Raji (cell line): ENCODE results near the gene KCNA1.

Experiments
- POLR2A ChIP-seq: IDR thresholded peaks from 2 replicates; pipeline ENCODE4 v1.6.1; 2011; ENCODE audit warnings: low read depth, low read length, control low read depth; ENCODE audit not compliant: insufficient read depth

Gene KCNA1

GRCh38 chr12:4943938-4944284, 34.2 kb downstream of the KCNA1 start:
- TF ChIP-seq POLR2A: no peak

DNA sequence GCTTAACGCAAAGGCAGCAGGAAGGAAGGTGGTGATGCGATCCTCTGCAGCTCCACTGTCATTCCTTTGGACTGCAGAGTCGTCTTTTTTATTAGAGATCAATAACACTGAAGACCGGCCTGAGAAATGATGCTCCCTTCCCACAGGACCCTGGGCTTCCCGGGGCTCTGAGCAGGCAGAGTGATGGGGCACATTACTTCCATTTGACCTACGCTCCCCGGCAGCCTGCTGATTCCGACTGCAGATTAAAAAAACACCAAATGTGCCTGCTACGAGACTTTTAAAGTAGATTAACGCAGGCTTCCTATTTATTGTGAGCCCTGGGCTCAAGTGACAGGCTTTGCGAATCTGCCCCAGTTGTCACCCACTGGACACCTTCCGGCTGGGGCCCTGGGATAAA, 37.5 kb downstream of the KCNA1 start:
- no peak for TF ChIP-seq POLR2A

GRCh38 chr12:4951083-4951482, 41.4 kb downstream of the KCNA1 start:
- TF ChIP-seq POLR2A: no peak

GRCh38 chr12:4951601-4952000, 41.9 kb downstream of the KCNA1 start:
- TF ChIP-seq POLR2A: no peak

DNA sequence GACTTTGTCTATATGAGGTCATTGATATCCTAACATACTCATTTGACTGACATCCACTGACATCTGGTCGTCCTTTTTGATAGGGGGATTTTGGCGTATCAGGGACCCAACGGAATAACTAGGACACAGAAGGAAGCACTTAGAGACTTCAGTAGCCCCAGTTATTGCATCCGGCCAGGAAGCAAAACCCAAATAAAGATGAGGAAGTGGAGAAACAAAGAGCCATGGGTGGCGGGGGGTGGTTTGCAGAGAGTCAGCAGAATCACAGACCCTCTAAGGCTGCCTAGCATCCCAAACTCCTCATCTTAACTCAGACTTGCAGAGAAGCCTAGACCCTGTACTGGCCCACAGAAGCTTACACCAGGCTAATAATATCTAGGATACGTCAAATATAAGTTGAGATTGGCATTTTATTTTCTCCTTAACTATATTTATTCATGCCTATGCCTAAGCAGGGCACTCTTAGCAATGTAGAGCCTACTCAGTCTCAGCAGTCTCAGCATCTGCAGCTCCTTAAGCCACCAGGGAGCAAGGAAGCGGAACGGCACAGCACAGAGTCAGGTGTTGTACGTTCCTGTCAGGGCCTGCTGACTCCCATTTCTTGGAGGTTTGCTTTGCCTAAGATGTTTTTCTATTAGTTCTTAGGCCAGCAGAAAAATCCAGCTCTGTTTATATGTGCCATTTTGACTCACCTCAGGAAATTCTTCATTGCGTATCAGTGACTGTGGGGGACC, 45.1 kb downstream of the KCNA1 start:
- TF ChIP-seq POLR2A: no peak

- TF ChIP-seq POLR2A: no peak
Observed at GRCh38 chr12:4956054-4956453, 46.3 kb downstream of the KCNA1 start.

DNA sequence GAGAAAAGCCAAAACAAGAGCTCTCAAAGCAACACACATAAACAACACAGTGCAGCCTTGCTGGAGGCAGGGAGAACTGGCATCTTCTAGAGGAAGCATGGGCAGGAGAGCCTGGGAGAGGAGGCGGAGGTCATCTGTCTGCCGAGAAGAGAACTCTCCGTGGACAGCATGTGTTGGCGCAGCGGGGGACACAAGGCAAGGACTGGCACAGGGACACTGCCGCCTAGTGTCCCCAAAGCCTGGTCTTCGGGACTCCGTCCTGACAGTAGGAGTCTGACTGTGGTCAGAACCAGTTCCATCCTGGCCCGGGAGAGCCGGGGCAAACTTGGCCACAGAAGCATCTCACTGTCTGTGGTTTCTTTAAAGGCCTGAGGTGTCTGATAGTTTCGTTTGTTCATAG, 47.3 kb downstream of the KCNA1 start:
- TF ChIP-seq POLR2A: no peak

- TF ChIP-seq POLR2A: no peak
Observed at GRCh38 chr12:4957761-4958160, 48.1 kb downstream of the KCNA1 start.

GRCh38 chr12:4958697-4959375, 49.1 kb downstream of the KCNA1 start:
- TF ChIP-seq POLR2A: no peak

DNA sequence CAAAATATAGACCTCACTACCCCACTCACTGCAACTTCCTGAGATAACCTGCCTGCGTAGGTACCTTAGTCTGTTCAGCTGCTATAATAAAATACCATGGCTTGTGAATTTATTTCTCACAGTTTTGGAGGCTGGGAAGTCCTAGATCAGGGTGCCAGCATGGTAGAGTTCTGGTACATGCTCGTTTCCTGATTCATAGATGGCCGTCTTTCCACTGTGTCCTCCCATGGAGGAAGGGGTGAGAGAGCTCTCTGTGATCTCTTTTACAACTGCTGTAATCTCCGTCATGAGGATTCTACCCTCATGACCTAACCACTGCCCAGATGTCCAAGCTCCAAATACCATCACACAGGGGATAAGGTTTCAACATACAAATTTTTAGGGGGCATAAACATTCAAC, 49.7 kb downstream of the KCNA1 start:
- no peak for TF ChIP-seq POLR2A

DNA sequence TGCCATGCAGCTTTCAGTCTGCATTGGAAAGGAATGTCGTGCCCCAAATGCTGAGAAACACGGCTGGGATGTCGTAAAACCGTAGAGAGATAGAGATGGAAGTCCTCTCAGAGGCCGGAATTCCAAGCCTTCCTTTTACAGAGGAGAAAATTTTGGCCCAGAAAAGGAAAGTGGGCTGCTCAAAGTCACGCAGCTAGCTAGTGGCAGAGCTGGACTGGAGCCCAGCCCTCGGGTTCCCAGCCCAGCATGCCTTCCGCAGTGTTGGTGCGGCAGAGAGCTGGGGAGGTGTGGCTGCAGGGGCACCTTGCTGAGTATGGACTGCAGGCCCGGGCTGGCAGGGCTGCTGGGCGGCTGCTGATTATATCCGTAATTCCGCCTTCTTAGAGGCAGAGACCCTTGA, 50.3 kb downstream of the KCNA1 start:
- TF ChIP-seq POLR2A: no peak

- no peak for TF ChIP-seq POLR2A
Observed at GRCh38 chr12:4960547-4960946, 50.8 kb downstream of the KCNA1 start.

DNA sequence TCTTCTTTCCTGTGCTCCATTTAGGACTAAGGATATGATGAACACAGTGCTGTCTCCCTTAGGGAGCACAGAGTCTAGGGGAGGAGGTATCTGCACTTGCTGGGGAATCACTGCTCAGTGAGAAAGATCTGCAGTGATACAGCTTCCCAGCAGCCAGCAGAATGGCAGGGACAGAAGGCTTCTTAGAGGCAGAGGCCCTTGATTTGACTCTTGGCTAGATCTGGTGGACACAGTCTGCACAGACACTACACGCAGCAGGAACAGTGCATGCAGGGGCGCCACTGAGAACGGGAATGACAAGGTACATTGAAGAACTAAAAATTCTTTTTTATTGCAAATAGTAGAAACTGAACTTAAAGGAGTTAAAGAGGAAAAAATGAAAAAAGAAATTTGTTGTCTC, 51.6 kb downstream of the KCNA1 start:
- no peak for TF ChIP-seq POLR2A

DNA sequence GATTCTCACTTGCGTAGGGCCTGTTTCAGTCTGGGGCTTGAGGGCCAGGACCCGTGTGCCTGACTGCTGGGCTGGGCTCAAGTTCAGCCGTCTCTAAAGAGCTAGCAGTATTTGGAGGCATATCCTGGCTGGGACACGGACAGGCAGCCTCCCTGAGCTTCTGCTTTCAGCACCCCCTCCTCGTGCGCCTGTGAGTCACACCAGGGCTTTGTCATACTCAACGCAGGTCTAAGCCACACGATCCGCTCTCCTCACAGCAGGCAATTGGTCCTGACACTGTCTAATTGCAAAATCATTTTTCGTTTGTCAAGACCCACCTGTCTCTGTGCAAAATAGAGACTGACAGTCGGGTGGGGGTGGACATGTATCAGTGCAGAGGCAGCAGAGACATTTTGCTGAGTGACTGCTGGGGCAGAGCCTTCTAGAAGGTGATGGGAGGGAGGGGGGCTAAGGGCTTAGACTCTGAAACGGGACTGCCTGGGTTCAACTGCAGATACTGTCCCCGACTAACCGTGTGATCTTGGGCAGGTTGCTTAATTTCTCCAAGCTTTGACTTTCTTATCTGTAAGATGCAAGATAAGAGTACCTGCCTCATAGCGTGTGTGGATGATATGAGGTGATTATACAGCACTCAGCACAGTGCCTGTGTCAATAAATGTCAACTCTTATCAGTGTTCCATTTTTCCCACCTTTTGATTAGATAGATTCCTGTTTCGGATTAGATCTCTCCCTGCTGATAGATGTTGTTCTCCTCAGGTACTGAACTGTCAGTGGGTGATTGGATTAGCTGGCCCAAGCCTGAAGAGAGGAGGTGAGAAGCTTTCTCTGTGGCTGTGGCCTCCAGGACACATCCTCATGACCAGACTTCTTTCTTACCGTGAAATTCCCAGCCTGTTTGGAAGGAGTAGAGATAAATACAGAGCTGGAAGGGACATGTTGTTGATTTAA, 53.1 kb downstream of the KCNA1 start:
- TF ChIP-seq POLR2A: no peak
